Measurements from ENCODE around the gene FBXL20. TPM values are rescaled to one million over a fixed set of nuclear protein-coding genes. Genes with fewer than 3 reads are reported as not detected.
"Not testable (repeated sequence)": the region's sequence is repeated elsewhere in the genome, so short reads cannot be mapped to it uniquely, and the experiment has no call there.

Gene FBXL20
- total and polyA plus RNA-seq, 2 of the 8 experiments (the other 6 are each of a cell fraction or from before 2014, with no cell fraction given), result 5.5 to 11.0 TPM

- no peak for TF ChIP-seq RAD21 (IDR thresholded peaks at IDR 0.05 in 1 of 2, conservative IDR thresholded peaks at IDR 0.05 in 1 of 2; ENCODE audit: low read depth in 2 of 2, low read length in 2 of 2)
- no peak for TF ChIP-seq CBX8 (IDR thresholded peaks at IDR 0.05; ENCODE audit: borderline replicate concordance, low read depth, low read length)
- TF ChIP-seq NANOG (IDR thresholded peaks at IDR 0.05; ENCODE audit: insufficient read depth, low read depth, low read length, poor library complexity, severe bottlenecking), result no peak
- no peak for TF ChIP-seq RNF2 (IDR thresholded peaks at IDR 0.05; ENCODE audit: borderline replicate concordance, low read depth, low read length, missing control alignments, poor library complexity, severe bottlenecking)
These were observed 119.6 kb downstream of the FBXL20 start (continued) for GRCh38 chr17:39281806-39282205.

DNA sequence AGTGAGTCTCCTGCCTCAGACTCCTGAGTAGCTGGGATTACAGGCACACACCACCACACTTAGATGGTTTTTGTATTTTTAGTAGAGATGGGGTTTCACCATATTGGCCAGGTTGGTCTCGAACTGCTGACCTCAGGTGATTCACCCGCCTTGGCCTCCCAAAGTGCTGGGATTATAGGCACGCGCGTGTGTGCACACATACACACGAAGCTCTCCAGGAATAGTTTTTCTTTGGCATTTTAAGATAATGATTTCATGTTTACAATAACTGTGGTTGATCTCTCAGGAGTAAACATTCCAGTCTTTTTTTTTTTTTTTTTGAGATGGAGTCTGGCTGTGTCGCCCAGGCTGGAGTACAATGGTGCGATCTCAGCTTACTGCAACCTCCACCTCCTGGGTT lies 123.2 kb downstream of the FBXL20 start:
- H4K91ac ChIP-seq (replicated peaks; ENCODE audit: insufficient read length, low read length); H2BK120ac ChIP-seq (replicated peaks; ENCODE audit: low read depth, low read length); H3K9ac ChIP-seq (replicated peaks in 1 of 4; ENCODE audit: extremely low read depth in 1 of 4, low read depth in 3 of 4, low read length in 3 of 4); H3K79me2 ChIP-seq (ENCODE audit: control insufficient read depth in 1 of 2, insufficient read depth in 2 of 2, low read length in 2 of 2); H3K36me3 ChIP-seq (ENCODE audit: control insufficient read depth in 2 of 4, insufficient read depth in 4 of 4, low read length in 3 of 4); H3K14ac ChIP-seq (ENCODE audit: insufficient read length); DNase-seq (ENCODE audit: low read depth in 1 of 2, low spot score in 2 of 2); H3K4me3 ChIP-seq (ENCODE audit: extremely low read depth in 1 of 4, insufficient read depth in 2 of 4, low read depth in 3 of 4, low read length in 4 of 4); H4K8ac ChIP-seq (ENCODE audit: extremely low read depth, insufficient read depth, low read length); H3K27me3 ChIP-seq (replicated peaks in 1 of 4; ENCODE audit: control insufficient read depth in 3 of 4, extremely low read depth in 1 of 4, insufficient read depth in 3 of 4, low read length in 3 of 4); H3K9me3 ChIP-seq (ENCODE audit: insufficient read depth in 2 of 2, low read depth in 1 of 2, low read length in 1 of 2); H2BK5ac ChIP-seq (ENCODE audit: low read depth, low read length); H2BK12ac ChIP-seq (ENCODE audit: low read depth, low read length); H3K27ac ChIP-seq (ENCODE audit: low read depth, low read length); H3K79me1 ChIP-seq (ENCODE audit: low read depth, low read length); H3K23ac ChIP-seq (ENCODE audit: insufficient read length); H2BK20ac ChIP-seq (ENCODE audit: low read length); H3K4me1 ChIP-seq (replicated peaks in 1 of 4; ENCODE audit: control insufficient read depth in 3 of 4, insufficient read depth in 4 of 4, low read length in 3 of 4); H2AFZ ChIP-seq (ENCODE audit: low read length); H3K4me2 ChIP-seq (ENCODE audit: insufficient read depth in 1 of 2, low read depth in 2 of 2, low read length in 2 of 2); H3K56ac ChIP-seq (replicated peaks; ENCODE audit: insufficient read length, low read depth, low read length); H3K18ac ChIP-seq (ENCODE audit: extremely low read depth, low read length); H2AK5ac ChIP-seq (ENCODE audit: low read depth, low read length); H3K4ac ChIP-seq (replicated peaks; ENCODE audit: insufficient read length, low read depth, low read length); H4K5ac ChIP-seq (ENCODE audit: insufficient read length, low read depth, low read length); POLR2A ChIA-PET (ENCODE audit: partially characterized antibody); H4K20me1 ChIP-seq (replicated peaks in 1 of 2; ENCODE audit: control insufficient read depth in 1 of 2, insufficient read depth in 2 of 2, low read length in 2 of 2); H3K23me2 ChIP-seq (ENCODE audit: low read depth, low read length); FAIRE-seq; H2BK15ac ChIP-seq (ENCODE audit: low read length): not testable (repeated sequence)
- 93% methylated on average over 7 of the region's 8 CpGs; no CpG with 5 or more reads in 1 of the 2 experiments for WGBS, 2 experiments (ENCODE audit: extremely low coverage in 1 of 2, insufficient coverage in 1 of 2, insufficient read length in 1 of 2, insufficient replicate concordance in 2 of 2, low coverage in 1 of 2, low lambda C conversion rate in 2 of 2, missing lambda C conversion rate in 1 of 2)
- CTCF ChIA-PET (ENCODE audit: partially characterized antibody), result interaction anchor here (0.9 to 1.6 kb wide), 2 partner anchors 101 to 114 kb away, joined by 3 to 4 read pairs; no protein-coding TSS in a partner anchor

All from H1 (cell line).